Osteoblast (primary cell): Measurements from ENCODE around the gene TMEM192. TPM values are rescaled to one million over a fixed set of nuclear protein-coding genes. Genes with fewer than 3 reads are reported as not detected.
"Not testable (repeated sequence)": the region's sequence is repeated elsewhere in the genome, so short reads cannot be mapped to it uniquely, and the experiment has no call there.

ENCODE experiments used
- DNase-seq: peaks from one replicate; pipeline ENCODE4 v3.0.0; 2011; ENCODE audit warnings: low spot score, mixed read lengths; ENCODE audit not compliant: insufficient read length; ENCODE audit errors: missing footprints
- H2AFZ ChIP-seq: 2 replicates; pipeline ENCODE4 v1.6.0; 2011; ENCODE audit warnings: mild to moderate bottlenecking, low read length
- H3K27ac ChIP-seq: 2 replicates; pipeline ENCODE4 v1.5.1; 2011; ENCODE audit warnings: mild to moderate bottlenecking, low read depth, low read length, moderate library complexity
- H3K27me3 ChIP-seq: 2 replicates; pipeline ENCODE4 v1.6.0; 2012; ENCODE audit warnings: mild to moderate bottlenecking, control low read depth, inconsistent platforms, low read length, moderate library complexity; ENCODE audit not compliant: insufficient read depth
- H3K36me3 ChIP-seq: 2 replicates; pipeline ENCODE4 v1.5.1; 2011; ENCODE audit warnings: mild to moderate bottlenecking, low read length, control low read depth, moderate library complexity; ENCODE audit not compliant: insufficient read depth
- H3K4me1 ChIP-seq: 2 replicates; pipeline ENCODE4 v1.5.1; 2011; ENCODE audit warnings: mild to moderate bottlenecking, low read length, control low read depth, moderate library complexity; ENCODE audit not compliant: insufficient read depth
- H3K4me2 ChIP-seq: 2 replicates; pipeline ENCODE4 v1.6.0; 2011; ENCODE audit warnings: mild to moderate bottlenecking, low read length; ENCODE audit not compliant: insufficient read depth
- H3K4me3 ChIP-seq: fragments of 200-600 bp; sonication (generic); 3 replicates; pipeline ENCODE4 v1.5.1; 2012; ENCODE audit warnings: mild to moderate bottlenecking, low read length, inconsistent platforms; ENCODE audit not compliant: insufficient read depth
- H3K79me2 ChIP-seq: 2 replicates; pipeline ENCODE4 v1.6.0; 2012; ENCODE audit warnings: mild to moderate bottlenecking, low read length, control low read depth, inconsistent platforms; ENCODE audit not compliant: insufficient read depth
- H3K9me3 ChIP-seq: 2 replicates; pipeline ENCODE4 v1.5.1; 2011; ENCODE audit warnings: low read depth, low read length, control low read depth
- H4K20me1 ChIP-seq: 2 replicates; pipeline ENCODE4 v1.6.0; 2012; ENCODE audit warnings: mild to moderate bottlenecking, low read length, control low read depth; ENCODE audit not compliant: insufficient read depth
- CTCF ChIP-seq: IDR thresholded peaks from 2 replicates; pipeline ENCODE4 v1.5.1; 2011; ENCODE audit warnings: mild to moderate bottlenecking, low read depth, low read length, moderate library complexity; ENCODE audit errors: extremely low read depth
- total RNA-seq: library from RNA; depleted of rRNA; stranded (reverse); fragments of >200 nt; gene quantifications from 2 replicates; pipeline ENCODE4 v1.2.3, GENCODE V29; 2012

TMEM192 gene
- total RNA-seq, 1 donor: 17.4 TPM

GRCh38 chr4:165129924-165130323, 17.3 kb upstream of the TMEM192 start:
- Histone ChIP-seq H3K27ac (no peak overlapping the region), H3K27me3 (peaks cover 4% of the 10 kb centered on the region), H3K4me3 (no peak overlapping the region), H3K4me2 (no peak overlapping the region), H2AFZ (no peak overlapping the region), H3K4me1 (no peaks in the 10 kb centered on the region), H3K79me2 (no peaks in the 10 kb centered on the region), H3K36me3 (no peaks in the 10 kb centered on the region), H3K9me3 (no peaks in the 10 kb centered on the region), H4K20me1 (no peaks in the 10 kb centered on the region)
- peak; percentile 57 for DNase-seq
- no peak for TF ChIP-seq CTCF

- not testable (repeated sequence) for H3K9me3 ChIP-seq, H3K36me3 ChIP-seq, H2AFZ ChIP-seq, H3K79me2 ChIP-seq, H3K27ac ChIP-seq, H4K20me1 ChIP-seq, H3K4me3 ChIP-seq, H3K27me3 ChIP-seq, H3K4me1 ChIP-seq, H3K4me2 ChIP-seq, DNase-seq
Measured at GRCh38 chr4:165125869-165126499, 13.3 kb upstream of the TMEM192 start.

- Histone ChIP-seq H2AFZ (no peak overlapping the region), H3K36me3 (no peaks in the 10 kb centered on the region), H3K4me2 (no peak overlapping the region), H4K20me1 (no peaks in the 10 kb centered on the region), H3K4me3 (no peak overlapping the region), H3K79me2 (no peaks in the 10 kb centered on the region), H3K27me3 (peaks cover under 1% of the 10 kb centered on the region), H3K9me3 (no peaks in the 10 kb centered on the region), H3K4me1 (no peaks in the 10 kb centered on the region), H3K27ac (no peak overlapping the region)
- DNase-seq: no peak
- TF ChIP-seq CTCF: no peak
Measured at GRCh38 chr4:165124488-165124887, 11.8 kb upstream of the TMEM192 start.

GRCh38 chr4:165118256-165118909, 5.7 kb upstream of the TMEM192 start:
- TF ChIP-seq CTCF: no peak

More at GRCh38 chr4:165118256-165118909, 5.7 kb upstream of the TMEM192 start:
- no peaks in the 10 kb centered on the region for H4K20me1 ChIP-seq
- no peaks in the 10 kb centered on the region for H3K79me2 ChIP-seq
- H3K36me3 ChIP-seq: no peaks in the 10 kb centered on the region
- no peak overlapping the region for H3K27ac ChIP-seq
- no peak overlapping the region for H3K4me3 ChIP-seq
- H3K4me1 ChIP-seq: peaks cover 6% of the 10 kb centered on the region
- H3K4me2 ChIP-seq: no peak overlapping the region
- H3K27me3 ChIP-seq: no peaks in the 10 kb centered on the region
- DNase-seq: no peak
- H3K9me3 ChIP-seq: no peaks in the 10 kb centered on the region
- no peak overlapping the region for H2AFZ ChIP-seq
